Heart left ventricle (tissue), 13 donors: ENCODE data around the gene DUSP22.

ENCODE experiments used
- POLR2A ChIP-seq, 2 donors: fragments of 450-650 bp; IDR thresholded peaks; one replicate each; pipeline ENCODE4 v1.6.1; 2017; ENCODE audit warnings: antibody characterized with exemption in 2 of 2, mild to moderate bottlenecking in 2 of 2, moderate library complexity in 2 of 2
- TF ChIP-seq, protein P1 (sequence below), 12 donors: fragments of 200-600 bp; sonication (generic) in 4 of 12; IDR thresholded peaks; one replicate each; pipeline versions ENCODE4 v1.5.0 to v1.8.0; 2018 to 2022; ENCODE audit warnings: antibody characterized with exemption in 12 of 12, mild to moderate bottlenecking in 5 of 12
- donor health status: ischemic (EF 13 %, LVEDD 7.1; RV severe dilation, severe dysfunction).
- donor health status: DM: no; HTN: yes; CAD: no.
- donor health status: DM: no; HTN: no; CAD: no.
- donor health status: ischemic (EF 25% LVEDD 6.9; RV normal size, moderate dysfunction).
- donor health status: ischemic (EF 25% LVEDD 5.7; RV mildly dilated, moderate dysfunction).
- donor health status: ischemic (EF 35%, LVEDD 5.7; RV mildly dilated, moderate dysfunction).
- donor health status: nonischemic (EF 11% LVEDD 7.7; RV severe dilation, severe dysfunction).
- donor health status: DM: yes; HTN: yes; CAD: no.
- donor health status: PGD.
- donor health status: ischemic (EF 29% LVEDD 5.4; RV normal size, mild dysfunction).
- donor health status: nonischemic (EF 23%, LVEDD 6.1; RV moderate dilation, normal function).

DNA sequence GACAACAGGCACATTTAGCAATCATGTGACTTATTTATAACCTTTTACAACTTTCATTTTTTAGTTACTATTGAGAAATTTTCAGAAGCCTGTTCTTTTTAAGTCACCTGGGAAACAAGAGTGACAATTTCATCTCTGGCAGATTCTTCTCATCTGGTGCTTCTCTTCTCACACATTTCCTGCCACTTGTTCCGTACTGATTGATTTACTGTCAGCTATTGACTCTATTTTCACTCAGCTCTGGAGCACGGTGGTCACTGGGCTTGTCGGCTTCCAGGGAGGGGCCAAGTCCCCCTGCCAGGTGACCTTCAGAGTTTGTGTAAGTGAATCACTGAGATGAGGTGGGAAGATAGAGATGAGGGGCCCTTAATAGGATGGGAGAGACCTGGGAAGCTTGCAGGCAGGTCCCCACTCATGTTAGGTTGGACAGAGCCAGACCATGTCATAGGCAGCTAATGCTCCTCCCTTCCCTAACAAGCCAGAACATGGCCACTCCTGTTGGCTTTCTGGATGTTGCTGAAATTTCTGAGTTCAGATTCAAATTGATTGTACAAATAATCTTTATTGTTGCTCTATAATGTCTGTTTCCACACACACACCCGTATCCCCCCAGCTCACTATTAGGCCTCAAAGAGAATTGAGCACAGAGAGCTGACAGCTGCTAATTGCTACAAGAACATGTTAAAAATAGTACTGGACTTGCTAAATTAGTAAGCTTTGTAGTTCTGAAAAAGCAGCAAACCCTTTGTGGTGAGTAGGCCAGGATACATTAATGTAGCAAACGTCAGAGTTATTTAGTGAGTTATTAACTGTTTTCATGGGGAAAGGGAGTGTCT is 13.3 kb downstream of the DUSP22 start:
- TF ChIP-seq, protein P1, sequence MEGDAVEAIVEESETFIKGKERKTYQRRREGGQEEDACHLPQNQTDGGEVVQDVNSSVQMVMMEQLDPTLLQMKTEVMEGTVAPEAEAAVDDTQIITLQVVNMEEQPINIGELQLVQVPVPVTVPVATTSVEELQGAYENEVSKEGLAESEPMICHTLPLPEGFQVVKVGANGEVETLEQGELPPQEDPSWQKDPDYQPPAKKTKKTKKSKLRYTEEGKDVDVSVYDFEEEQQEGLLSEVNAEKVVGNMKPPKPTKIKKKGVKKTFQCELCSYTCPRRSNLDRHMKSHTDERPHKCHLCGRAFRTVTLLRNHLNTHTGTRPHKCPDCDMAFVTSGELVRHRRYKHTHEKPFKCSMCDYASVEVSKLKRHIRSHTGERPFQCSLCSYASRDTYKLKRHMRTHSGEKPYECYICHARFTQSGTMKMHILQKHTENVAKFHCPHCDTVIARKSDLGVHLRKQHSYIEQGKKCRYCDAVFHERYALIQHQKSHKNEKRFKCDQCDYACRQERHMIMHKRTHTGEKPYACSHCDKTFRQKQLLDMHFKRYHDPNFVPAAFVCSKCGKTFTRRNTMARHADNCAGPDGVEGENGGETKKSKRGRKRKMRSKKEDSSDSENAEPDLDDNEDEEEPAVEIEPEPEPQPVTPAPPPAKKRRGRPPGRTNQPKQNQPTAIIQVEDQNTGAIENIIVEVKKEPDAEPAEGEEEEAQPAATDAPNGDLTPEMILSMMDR (IDR thresholded peaks at IDR 0.05), result no peak
- TF ChIP-seq POLR2A (IDR thresholded peaks at IDR 0.05), result no peak
